MM.1S (cell line): ENCODE measurements around the gene CLDN8.

Experiments
- DNase-seq: peaks from one replicate; pipeline ENCODE4 v3.0.0-alpha.2; 2015
- H2AFZ ChIP-seq: fragments of 300-600 bp; sonication (generic); 2 replicates; pipeline ENCODE4 v1.6.0; 2016; ENCODE audit warnings: antibody characterized with exemption, low read length
- H3F3A ChIP-seq: fragments of 300-600 bp; sonication (generic); 2 replicates; pipeline ENCODE4 v1.6.1; 2016; ENCODE audit warnings: mild to moderate bottlenecking, antibody characterized with exemption, low read length, moderate library complexity, mixed read lengths; ENCODE audit not compliant: insufficient read depth
- H3K27ac ChIP-seq: fragments of 300-600 bp; sonication (generic); 2 replicates; pipeline ENCODE4 v1.5.1; 2016; ENCODE audit warnings: mild to moderate bottlenecking, low read length
- H3K27me3 ChIP-seq: fragments of 300-600 bp; sonication (generic); replicated peaks from 2 replicates; pipeline ENCODE4 v1.6.0; 2016; ENCODE audit warnings: low read length; ENCODE audit not compliant: insufficient read depth
- H3K36me3 ChIP-seq: fragments of 300-600 bp; sonication (generic); replicated peaks from 2 replicates; pipeline ENCODE4 v1.6.1; 2016; ENCODE audit warnings: mild to moderate bottlenecking, low read length, mixed read lengths; ENCODE audit not compliant: insufficient read depth
- H3K4me1 ChIP-seq: fragments of 300-600 bp; sonication (generic); 2 replicates; pipeline ENCODE4 v1.6.1; 2016; ENCODE audit warnings: low read length, mixed read lengths
- H3K4me2 ChIP-seq: fragments of 300-600 bp; sonication (generic); 2 replicates; pipeline ENCODE4 v1.6.0; 2016; ENCODE audit warnings: low read depth, low read length
- H3K4me3 ChIP-seq: fragments of 300-600 bp; sonication (generic); 2 replicates; pipeline ENCODE4 v1.5.1; 2016; ENCODE audit warnings: low read length, mixed read lengths
- H3K79me2 ChIP-seq: fragments of 300-600 bp; sonication (generic); 2 replicates; pipeline ENCODE4 v1.6.1; 2016; ENCODE audit warnings: mixed run types, low read length, mixed read lengths
- H3K9ac ChIP-seq: fragments of 300-600 bp; sonication (generic); 2 replicates; pipeline ENCODE4 v1.6.1; 2016; ENCODE audit warnings: low read length, mixed read lengths
- H3K9me2 ChIP-seq: fragments of 300-600 bp; sonication (generic); replicated peaks from 2 replicates; pipeline ENCODE4 v1.6.1; 2016; ENCODE audit warnings: mild to moderate bottlenecking, low read length, mixed read lengths; ENCODE audit not compliant: insufficient read depth
- H3K9me3 ChIP-seq: fragments of 300-600 bp; sonication (generic); replicated peaks from 2 replicates; pipeline ENCODE4 v1.6.1; 2016; ENCODE audit warnings: mild to moderate bottlenecking, low read length, mixed read lengths; ENCODE audit not compliant: insufficient read depth
- H4K20me1 ChIP-seq: fragments of 300-600 bp; sonication (generic); 2 replicates; pipeline ENCODE4 v1.6.1; 2016; ENCODE audit warnings: mild to moderate bottlenecking, low read length, moderate library complexity, mixed read lengths; ENCODE audit not compliant: insufficient read depth
- EZH2 ChIP-seq: fragments of 300-600 bp; sonication (generic); optimal IDR thresholded peaks from 2 replicates; pipeline ENCODE3; 2017; ENCODE audit warnings: low read depth, mild to moderate bottlenecking, antibody characterized with exemption, low read length, mixed read lengths
- EZH2phosphoT487 ChIP-seq: fragments of 300-600 bp; sonication (generic); IDR thresholded peaks from 2 replicates; pipeline ENCODE4 v1.6.1; 2018; ENCODE audit warnings: antibody characterized with exemption, low read length
- TF ChIP-seq, protein P1 (sequence below): fragments of 300-600 bp; sonication (generic); IDR thresholded peaks from 2 replicates; pipeline ENCODE4 v1.5.1; 2016; ENCODE audit warnings: antibody characterized with exemption, low read length, mixed read lengths

Gene CLDN8

DNA sequence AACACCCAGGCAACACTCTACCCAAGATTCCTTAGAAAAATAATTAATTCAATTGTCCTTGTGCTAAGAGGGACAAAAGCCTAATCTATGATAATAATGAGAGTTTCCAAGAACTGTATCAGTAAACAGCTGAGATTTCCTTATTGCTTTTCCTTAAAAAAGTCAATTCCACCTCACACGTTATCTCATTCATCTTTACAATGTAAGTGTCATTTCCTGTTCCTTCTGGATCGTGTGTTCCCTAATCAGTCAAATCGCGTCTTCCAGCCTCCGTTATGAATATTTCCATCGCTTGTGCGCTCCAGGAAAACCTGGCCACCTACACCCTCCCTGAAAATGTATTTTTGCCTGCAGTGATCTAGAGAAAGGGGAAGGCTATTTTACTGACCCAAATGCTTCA, 25.3 kb downstream of the CLDN8 start:
- Histone ChIP-seq H3K4me3 (no peak overlapping the region), H3K9me3 (no peaks in the 10 kb centered on the region), H3K27ac (no peak overlapping the region), H3K4me1 (no peaks in the 10 kb centered on the region), H3K9ac (no peak overlapping the region), H3F3A (no peaks in the 10 kb centered on the region), H4K20me1 (no peaks in the 10 kb centered on the region), H3K27me3 (no peaks in the 10 kb centered on the region), H3K36me3 (no peaks in the 10 kb centered on the region), H3K4me2 (no peak overlapping the region), H3K79me2 (no peaks in the 10 kb centered on the region), H2AFZ (no peak overlapping the region), H3K9me2 (no peaks in the 10 kb centered on the region)
- no peak for DNase-seq
- TF ChIP-seq, protein P1, sequence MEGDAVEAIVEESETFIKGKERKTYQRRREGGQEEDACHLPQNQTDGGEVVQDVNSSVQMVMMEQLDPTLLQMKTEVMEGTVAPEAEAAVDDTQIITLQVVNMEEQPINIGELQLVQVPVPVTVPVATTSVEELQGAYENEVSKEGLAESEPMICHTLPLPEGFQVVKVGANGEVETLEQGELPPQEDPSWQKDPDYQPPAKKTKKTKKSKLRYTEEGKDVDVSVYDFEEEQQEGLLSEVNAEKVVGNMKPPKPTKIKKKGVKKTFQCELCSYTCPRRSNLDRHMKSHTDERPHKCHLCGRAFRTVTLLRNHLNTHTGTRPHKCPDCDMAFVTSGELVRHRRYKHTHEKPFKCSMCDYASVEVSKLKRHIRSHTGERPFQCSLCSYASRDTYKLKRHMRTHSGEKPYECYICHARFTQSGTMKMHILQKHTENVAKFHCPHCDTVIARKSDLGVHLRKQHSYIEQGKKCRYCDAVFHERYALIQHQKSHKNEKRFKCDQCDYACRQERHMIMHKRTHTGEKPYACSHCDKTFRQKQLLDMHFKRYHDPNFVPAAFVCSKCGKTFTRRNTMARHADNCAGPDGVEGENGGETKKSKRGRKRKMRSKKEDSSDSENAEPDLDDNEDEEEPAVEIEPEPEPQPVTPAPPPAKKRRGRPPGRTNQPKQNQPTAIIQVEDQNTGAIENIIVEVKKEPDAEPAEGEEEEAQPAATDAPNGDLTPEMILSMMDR: no peak
- no peak for TF ChIP-seq EZH2phosphoT487
- no peak for TF ChIP-seq EZH2

DNA sequence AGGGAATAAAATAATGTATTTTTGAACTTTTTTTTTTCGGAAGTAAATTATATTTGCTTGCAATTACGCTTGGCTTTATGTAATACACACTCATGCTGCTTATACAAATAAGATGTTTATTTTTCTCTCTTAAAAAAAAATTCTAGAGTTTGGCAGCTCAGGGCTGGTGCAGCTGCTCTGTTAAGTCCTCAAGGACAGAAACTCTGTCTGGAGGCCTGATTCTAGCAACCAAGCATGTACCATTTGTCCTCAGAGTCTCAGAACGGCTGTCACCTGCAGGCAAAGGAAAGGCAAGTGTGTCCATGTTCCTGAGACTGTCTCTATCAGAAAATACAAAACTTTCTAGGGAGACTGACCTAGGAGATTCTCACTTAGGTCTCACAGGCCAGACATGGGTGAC, 26.1 kb downstream of the CLDN8 start:
- no peak overlapping the region for H3K4me2 ChIP-seq
- no peak overlapping the region for H3K27ac ChIP-seq
- H3K4me3 ChIP-seq: no peak overlapping the region
- DNase-seq: no peak
- H4K20me1 ChIP-seq: no peaks in the 10 kb centered on the region
- H3K36me3 ChIP-seq: no peaks in the 10 kb centered on the region
- H3K9ac ChIP-seq: no peak overlapping the region
- H3K27me3 ChIP-seq: no peaks in the 10 kb centered on the region
- no peak overlapping the region for H2AFZ ChIP-seq
- H3F3A ChIP-seq: no peaks in the 10 kb centered on the region
- H3K79me2 ChIP-seq: no peaks in the 10 kb centered on the region
- no peaks in the 10 kb centered on the region for H3K4me1 ChIP-seq
- H3K9me3 ChIP-seq: no peaks in the 10 kb centered on the region
- H3K9me2 ChIP-seq: no peaks in the 10 kb centered on the region
- TF ChIP-seq EZH2 (no peak), EZH2phosphoT487 (no peak)
- TF ChIP-seq, protein P1: no peak

DNA sequence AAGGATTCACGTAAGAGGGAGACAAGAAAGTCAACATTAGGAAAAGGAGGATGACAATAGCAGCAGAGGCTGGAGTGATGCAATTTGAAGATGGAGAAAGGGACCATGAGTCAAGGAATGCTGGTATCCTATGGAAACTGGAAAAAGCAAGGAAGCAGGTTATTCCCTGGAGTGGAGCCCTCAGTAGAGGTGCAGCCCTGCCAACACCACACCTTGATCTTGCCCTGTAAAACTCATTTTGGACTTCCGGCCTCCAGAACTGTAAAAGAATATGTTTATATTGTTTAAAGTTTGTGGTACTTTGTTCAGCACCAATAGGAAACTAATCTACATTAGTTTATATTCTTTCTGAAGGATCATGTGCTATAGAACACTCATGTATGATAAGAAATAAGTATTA, 29.7 kb downstream of the CLDN8 start:
- no peaks in the 10 kb centered on the region for H3K36me3 ChIP-seq
- no peak overlapping the region for H3K4me2 ChIP-seq
- H3K79me2 ChIP-seq: no peaks in the 10 kb centered on the region
- H3K27ac ChIP-seq: no peak overlapping the region
- no peaks in the 10 kb centered on the region for H3F3A ChIP-seq
- H3K4me1 ChIP-seq: no peaks in the 10 kb centered on the region
- H3K9me2 ChIP-seq: no peaks in the 10 kb centered on the region
- no peak overlapping the region for H3K4me3 ChIP-seq
- no peaks in the 10 kb centered on the region for H3K27me3 ChIP-seq
- no peak for TF ChIP-seq EZH2
- no peak for TF ChIP-seq EZH2phosphoT487
- TF ChIP-seq, protein P1: no peak
- no peak overlapping the region for H3K9ac ChIP-seq
- no peak for DNase-seq
- H3K9me3 ChIP-seq: no peaks in the 10 kb centered on the region
- no peaks in the 10 kb centered on the region for H4K20me1 ChIP-seq
- H2AFZ ChIP-seq: no peak overlapping the region
